ENCODE measurements around the gene TFIP11.

- no peak for TF ChIP-seq RBM39 (optimal IDR thresholded peaks at IDR 0.05; ENCODE audit: low read depth, low read length)
- TF ChIP-seq ZZZ3 (IDR thresholded peaks at IDR 0.05) = no peak
- no peak for TF ChIP-seq USF1 (CRISPR knock-in tag; IDR thresholded peaks at IDR 0.05)
- TF ChIP-seq THRAP3 (IDR thresholded peaks at IDR 0.05; ENCODE audit: borderline replicate concordance) = no peak
- no peak for TF ChIP-seq KLF6 (CRISPR knock-in tag; IDR thresholded peaks at IDR 0.05; ENCODE audit: borderline replicate concordance)
These were observed 35.6 kb upstream of the TFIP11 start for GRCh38 chr22:26547837-26548236.
